ENCODE measurements around the gene PTGR3.

GRCh38 chr18:75229437-75229836 lies 20.5 kb upstream of the PTGR3 start:
- TF ChIP-seq, protein P1, sequence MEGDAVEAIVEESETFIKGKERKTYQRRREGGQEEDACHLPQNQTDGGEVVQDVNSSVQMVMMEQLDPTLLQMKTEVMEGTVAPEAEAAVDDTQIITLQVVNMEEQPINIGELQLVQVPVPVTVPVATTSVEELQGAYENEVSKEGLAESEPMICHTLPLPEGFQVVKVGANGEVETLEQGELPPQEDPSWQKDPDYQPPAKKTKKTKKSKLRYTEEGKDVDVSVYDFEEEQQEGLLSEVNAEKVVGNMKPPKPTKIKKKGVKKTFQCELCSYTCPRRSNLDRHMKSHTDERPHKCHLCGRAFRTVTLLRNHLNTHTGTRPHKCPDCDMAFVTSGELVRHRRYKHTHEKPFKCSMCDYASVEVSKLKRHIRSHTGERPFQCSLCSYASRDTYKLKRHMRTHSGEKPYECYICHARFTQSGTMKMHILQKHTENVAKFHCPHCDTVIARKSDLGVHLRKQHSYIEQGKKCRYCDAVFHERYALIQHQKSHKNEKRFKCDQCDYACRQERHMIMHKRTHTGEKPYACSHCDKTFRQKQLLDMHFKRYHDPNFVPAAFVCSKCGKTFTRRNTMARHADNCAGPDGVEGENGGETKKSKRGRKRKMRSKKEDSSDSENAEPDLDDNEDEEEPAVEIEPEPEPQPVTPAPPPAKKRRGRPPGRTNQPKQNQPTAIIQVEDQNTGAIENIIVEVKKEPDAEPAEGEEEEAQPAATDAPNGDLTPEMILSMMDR (IDR thresholded peaks at IDR 0.05) = no peak
- TF ChIP-seq POLR2AphosphoS5 (IDR thresholded peaks at IDR 0.05) = no peak

Measured in gastroesophageal sphincter (tissue), 3 donors.